HG03439 (cell line): ENCODE data around the gene EZH2.

Source experiments
- ATAC-seq: cut with Tn5 transposase; IDR thresholded peaks from one replicate; pipeline ENCODE4 v1.9.1; 2021; ENCODE audit warnings: mild to moderate bottlenecking, moderate library complexity; ENCODE audit not compliant: unreplicated experiment

EZH2 gene

GRCh38 chr7:148884049-148884298 is at the start of gene EZH2:
EZH2 (minus strand) TSS chr7:148884291; CDS start chr7:148847298, 36,993 bp downstream.
- ATAC-seq, result peak; percentile 37

DNA sequence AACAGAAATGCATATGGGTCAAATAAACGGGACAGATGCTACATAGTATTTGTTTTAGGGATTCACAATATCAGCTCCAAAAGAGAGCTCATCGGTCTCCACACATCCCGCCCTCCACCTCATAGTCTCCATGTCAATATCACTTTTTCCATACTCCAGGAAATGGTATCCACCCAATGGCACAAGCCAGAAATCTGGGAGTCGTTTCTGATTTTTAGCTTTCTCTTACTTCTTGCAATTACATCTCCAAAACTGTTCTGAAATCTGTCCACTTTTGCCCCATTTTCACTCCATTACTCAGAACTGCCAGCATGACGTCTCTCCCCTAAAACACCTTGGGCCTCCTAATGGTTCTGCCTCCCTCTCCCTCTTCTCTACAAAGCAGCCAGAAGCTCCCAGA is 47.4 kb upstream of the EZH2 start:
- no peak for ATAC-seq

GRCh38 chr7:148930335-148930734 is 46.2 kb upstream of the EZH2 start:
- no peak for ATAC-seq

DNA sequence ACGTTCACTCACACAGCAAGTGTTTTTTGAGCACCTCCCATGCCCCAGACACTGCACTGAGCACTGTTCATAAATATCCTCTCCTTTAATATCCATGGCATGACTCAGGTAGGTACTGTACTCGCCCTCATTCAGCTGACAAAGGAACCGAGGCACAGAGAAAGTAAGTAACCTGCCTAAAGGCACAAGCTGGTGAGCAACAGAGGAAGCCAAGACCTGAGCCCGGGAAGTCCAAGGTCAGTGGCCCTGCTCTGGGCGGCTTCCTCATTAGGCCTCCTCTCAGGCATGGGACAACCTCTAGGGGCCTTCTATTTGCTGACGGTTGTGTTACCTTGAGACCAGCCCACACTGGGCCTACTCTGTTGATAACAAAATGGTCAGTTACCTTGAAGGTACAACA is 45.1 kb upstream of the EZH2 start:
- no peak for ATAC-seq

DNA sequence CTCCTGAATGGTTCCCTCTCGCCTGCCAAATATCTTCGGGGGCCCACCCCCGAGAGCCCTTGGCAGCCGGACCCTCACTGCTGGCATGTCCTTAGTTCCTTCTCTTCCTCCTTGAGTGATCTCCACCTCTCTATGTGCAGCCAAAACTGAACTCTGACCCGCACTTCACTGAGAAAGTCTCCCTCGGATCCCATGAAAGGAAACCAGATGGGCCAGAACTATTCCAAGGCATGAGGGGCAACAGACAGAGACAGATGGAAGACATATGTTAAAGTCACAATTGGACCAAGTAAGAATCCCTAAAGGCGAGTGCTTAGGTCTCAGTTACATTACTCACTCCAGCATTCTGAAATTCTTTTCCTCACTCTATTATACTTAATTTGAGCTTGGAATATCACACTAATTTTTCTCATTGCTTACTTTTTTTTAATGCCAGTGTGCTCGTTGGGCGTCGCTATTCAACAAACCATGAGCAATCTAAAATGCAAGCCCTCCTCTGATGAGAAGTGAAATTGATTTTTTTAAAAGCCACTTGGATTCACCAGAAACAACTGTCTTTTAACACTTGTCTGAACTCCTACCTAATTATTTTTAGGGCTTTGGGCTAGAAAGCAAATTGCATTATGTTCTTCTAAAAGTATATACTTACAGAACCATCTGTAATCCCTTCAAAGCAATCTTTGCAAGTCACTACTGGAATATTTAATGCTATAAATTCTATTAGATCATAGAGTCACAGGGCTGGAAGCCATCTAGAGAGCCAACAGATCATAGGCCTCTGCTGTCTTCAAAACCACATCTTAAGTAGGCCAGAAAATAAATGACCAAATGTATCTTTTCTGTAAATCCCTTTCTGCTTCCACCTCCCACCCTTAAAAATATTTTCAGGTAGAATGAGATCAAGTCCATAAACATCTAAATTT is 43.3 kb upstream of the EZH2 start:
- ATAC-seq, result no peak

GRCh38 chr7:148925836-148926235 is 41.7 kb upstream of the EZH2 start:
- ATAC-seq, result no peak

DNA sequence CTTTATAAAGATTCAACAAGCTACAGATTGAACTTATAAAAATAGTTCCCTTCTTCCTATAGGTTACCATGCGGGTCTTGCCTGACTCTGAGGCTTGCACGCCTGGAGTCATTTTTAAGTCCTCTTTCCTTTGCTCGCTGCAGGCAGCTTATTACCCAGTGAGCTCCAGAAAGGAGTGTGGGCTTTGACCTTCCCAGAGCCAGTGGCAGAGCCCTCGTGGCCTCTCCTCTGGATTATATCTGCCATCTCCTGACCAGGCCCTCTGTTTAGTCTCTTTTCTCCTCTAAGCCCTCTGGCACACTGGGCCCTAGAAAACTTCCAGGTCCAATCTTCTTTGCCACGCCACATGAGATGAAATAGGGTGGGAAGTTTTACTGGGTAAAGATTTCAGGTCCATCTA is 39.9 kb upstream of the EZH2 start:
- no peak for ATAC-seq

DNA sequence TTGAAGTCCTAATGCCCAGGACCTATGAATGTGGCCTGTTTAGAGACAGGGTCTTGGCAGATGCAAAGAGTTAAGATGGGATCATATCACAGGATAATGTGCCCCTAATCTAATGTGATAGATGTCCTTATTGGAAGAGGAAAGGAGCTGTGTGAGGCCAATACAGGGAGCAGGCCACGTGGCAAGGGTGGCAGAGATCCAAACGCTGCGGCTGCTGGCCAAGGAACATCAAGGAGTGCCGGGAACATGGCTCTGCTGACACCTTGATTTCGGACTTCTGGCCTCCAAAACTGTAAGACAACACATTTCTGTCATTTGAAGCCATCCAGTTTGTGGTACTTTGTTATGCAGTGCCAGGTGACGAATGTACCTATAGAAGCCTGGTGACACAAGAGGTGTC is 37.7 kb upstream of the EZH2 start:
- no peak for ATAC-seq

GRCh38 chr7:148921189-148921588 is 37.1 kb upstream of the EZH2 start:
- ATAC-seq, result no peak

DNA sequence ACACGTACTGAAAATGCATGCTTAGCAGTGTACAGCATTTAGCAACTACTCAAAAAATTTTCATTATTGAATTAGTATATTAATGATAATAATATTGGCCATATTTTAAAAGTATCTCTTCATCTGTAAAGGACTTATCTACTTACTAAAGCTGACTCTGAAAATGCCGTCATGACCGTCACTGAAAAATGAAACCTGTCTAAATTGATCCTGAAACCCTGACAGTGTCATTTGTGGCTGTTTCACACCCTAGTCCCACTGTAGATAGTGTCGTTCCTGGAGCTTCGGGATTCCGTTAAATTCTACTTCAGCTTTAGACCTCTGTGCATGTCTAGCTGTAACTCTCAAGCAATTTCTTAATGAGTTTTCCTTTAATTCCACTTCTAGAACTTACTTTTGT is 35.8 kb upstream of the EZH2 start:
- ATAC-seq, result peak; percentile 65

DNA sequence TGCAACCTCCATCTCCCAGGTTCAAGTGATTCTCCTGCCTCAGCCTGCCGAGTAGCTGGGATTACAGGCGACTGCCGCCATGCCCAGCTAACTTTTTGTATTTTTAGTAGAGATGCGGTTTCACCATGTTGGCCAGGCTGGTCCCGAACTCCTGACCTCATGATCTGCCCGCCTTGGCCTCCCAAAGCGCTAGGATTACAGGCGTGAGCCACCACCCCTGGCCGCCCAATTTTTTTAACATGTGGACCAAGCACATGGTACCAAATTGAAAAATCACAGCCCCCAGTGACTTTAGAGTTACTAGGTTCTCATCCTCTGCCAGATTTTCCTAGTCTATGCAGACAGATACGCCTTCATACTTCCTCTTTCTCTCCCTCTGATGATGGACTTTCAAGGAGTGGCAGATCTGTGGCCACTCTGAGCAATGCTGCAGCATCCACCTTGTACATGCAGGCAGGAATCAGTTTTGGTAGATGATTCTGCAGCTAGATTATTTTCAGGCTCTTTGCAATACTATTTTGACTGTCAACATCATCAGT is 34.0 kb upstream of the EZH2 start:
- no peak for ATAC-seq

- ATAC-seq, result no peak
Observed at GRCh38 chr7:148916186-148916585, 32.1 kb upstream of the EZH2 start.

DNA sequence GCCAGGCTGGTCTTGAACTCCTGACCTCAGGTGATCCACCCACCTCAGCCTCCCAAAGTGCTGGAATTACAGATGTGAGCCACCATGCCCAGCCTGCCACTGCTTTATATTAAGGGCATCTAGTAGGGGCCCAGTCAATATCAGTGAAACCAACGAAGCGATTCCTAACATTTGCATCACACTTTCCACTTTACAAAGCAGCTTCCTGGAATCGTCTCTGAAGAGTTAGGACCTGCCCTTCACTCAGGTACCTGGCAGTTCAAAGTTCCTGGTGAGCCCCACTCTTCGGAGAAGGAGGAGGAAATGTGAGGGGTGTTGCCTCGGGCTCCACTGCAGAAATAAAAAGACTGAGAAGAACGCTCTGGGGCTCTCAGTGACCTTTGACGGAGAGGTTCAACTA is 31.1 kb upstream of the EZH2 start:
- no peak for ATAC-seq

GRCh38 chr7:148914208-148914777 is 30.2 kb upstream of the EZH2 start:
- ATAC-seq, result peak; percentile 46

DNA sequence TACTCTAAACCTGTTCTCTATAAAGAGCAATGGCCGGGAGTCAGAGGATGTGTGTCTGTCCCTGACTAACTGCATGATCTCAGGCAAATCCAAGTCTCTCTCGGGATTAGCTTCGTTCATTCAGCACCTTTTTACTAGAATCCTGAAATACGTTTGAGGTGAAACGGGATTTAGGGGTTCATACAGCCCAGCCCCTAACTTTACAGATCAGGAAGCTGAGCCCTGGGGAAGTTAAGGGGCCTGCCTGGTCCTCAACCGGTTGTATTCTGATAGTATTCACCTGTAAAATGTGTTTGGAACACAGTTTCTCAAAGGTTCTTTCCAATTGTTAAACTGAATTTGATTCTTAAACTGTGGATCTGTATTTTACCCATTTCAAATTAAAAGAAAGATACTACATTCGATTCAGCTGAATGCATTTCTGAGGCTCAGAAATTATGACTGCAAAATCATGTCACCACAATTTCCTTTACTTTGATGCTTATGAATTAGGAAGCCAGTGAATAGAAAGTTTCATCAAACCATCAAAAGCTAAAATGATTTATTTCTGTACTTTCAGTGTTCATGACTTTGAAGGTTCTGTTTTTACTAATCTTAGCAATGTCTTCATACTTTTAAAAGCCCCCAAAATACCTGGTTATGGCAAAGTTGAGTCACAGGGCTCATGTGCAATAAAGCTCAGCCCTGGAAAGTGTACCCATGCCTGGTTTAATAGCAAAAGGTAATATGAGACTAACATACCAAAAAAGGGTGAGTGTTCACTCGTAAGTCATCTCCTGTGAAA is 28.9 kb upstream of the EZH2 start:
- peak; percentile 57 for ATAC-seq

DNA sequence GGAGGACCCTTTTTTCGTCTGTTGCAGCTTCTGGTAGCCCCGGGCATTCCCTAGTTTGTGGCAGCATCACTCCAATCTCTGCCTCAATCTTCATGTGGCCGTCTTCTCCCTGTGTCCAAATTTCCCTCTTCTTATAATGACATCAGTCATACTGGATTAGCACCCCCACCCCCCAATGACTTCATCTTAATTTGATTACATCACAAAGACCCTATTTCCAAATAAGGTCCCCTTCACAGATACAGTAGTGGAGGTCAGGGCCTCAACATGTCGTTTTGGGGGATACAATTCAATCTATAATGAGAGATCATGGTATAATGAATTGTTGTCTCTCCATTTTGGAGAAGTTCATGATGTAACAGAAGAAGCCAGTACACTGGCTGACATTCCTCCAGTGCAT is 28.1 kb upstream of the EZH2 start:
- no peak for ATAC-seq

DNA sequence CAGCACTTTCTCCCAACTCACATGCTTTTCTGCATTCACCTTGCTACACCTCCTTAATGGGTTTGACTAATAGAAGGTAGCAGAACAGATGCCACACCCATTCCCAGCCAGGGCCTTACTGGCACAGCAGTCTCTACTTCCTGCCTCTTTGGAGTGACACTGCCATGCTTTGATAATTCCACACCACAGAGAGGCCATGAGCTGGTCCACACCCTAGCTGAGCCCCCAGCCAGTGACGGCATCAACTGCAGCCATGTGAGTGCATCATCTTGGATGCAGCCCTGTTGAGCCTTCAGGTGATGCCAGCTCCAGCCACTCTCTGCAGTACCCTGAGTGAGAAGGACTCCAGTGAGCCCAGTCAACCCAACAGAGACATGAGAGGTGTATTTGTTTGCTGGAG is 27.5 kb upstream of the EZH2 start:
- no peak for ATAC-seq

GRCh38 chr7:148909568-148909967 is 25.5 kb upstream of the EZH2 start:
- no peak for ATAC-seq

DNA sequence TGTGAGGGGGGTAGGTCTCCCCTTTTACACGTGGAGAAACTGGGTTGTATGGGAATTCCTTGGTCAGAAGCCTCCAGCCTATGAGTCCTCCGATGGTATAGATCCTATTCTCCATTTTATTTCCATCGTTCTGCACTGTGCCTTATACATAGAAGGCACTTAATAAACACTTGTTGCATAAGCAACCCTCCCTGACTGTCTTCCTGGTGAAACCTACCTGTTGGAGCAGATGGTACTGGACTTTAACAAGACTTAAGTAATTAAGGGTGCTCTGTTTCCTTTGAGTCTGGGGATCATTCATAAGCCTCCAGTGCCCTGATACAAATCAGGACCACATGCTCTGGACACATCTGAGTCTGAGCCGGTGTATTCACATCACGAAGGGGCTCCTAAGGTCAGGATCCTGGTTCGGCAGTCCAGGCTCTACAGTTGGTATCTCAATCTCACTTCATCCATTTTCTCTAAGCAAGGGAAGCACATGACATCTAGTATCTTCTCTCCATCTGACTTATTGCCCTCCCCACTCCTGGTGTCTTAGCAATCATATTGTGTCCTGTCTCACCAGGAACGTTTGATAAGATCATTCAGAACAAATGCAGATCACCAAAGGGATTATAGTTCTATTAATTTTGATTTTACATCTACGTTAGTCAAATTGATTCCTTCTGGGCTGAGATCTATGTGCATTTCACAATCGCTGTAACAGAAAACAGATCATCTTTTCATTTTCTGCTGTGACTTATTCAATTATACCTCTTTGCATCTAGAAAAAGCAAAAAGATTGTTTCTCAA is 22.8 kb upstream of the EZH2 start:
- ATAC-seq, result no peak

DNA sequence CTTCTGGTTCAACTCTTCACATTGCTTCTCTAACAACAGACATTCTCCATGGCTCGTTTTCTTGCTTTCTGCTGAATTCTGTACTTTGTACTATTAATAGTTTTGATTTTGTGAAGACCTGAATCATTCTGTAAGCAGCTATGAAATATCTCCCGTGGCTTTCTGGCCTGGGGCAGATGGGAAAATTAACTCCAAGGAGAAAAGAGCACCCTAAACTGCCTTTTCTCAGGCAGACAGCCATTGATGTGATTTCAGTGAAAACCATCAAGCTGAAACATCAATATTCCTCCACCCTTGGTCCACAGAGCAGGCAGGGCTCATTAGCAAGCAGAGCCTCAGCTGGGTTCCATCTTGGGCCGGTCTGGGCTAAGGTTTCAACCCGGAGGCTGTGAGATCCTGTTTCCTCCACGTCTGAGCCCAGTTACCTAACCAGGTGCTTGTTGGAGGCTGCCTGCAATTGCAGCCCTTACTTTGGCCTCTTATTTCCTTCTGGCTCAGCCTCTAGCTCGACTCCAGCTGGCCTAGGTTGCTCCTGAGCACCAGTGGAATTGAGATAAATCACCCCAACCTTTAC is 21.1 kb upstream of the EZH2 start:
- no peak for ATAC-seq

- no peak for ATAC-seq
Observed at GRCh38 chr7:148903504-148903903, 19.4 kb upstream of the EZH2 start.
